IgD-negative memory B cell (primary cell): ENCODE results near the gene POLH. TPM values are rescaled to one million over a fixed set of nuclear protein-coding genes. Genes with fewer than 3 reads are reported as not detected.
"Not testable (repeated sequence)": the region's sequence is repeated elsewhere in the genome, so short reads cannot be mapped to it uniquely, and the experiment has no call there.

Experiments used
- H3K27ac Mint-ChIP-seq, 3 donors: one replicate each; pipeline ENCODE4 v1.8.0; 2020 to 2022; ENCODE audit warnings: mild to moderate bottlenecking in 3 of 3, mixed read lengths in 3 of 3, moderate library complexity in 1 of 3
- H3K27me3 Mint-ChIP-seq: one replicate; pipeline ENCODE4 v1.8.0; 2021; ENCODE audit warnings: mixed read lengths
- H3K36me3 Mint-ChIP-seq: one replicate; pipeline ENCODE4 v1.8.0; 2020; ENCODE audit warnings: mild to moderate bottlenecking, mixed read lengths
- H3K4me1 Mint-ChIP-seq, 3 donors: one replicate each; pipeline ENCODE4 v1.8.0; 2020 to 2022; ENCODE audit warnings: mixed read lengths in 3 of 3, mild to moderate bottlenecking in 1 of 3
- H3K4me3 Mint-ChIP-seq, 4 donors: one replicate each; pipeline ENCODE4 v1.8.0; 2020 to 2022; ENCODE audit warnings: mild to moderate bottlenecking in 4 of 4, mixed read lengths in 4 of 4, moderate library complexity in 3 of 4
- H3K9me3 Mint-ChIP-seq, 3 donors: one replicate each; pipeline ENCODE4 v1.8.0; 2020 to 2021; ENCODE audit warnings: mixed read lengths in 3 of 3, mild to moderate bottlenecking in 1 of 3
- polyA plus RNA-seq: library from polyadenylated mRNA; unstranded; fragments of 300-500 nt; fragmentation: Illumina TruSeq; gene quantifications from one replicate; pipeline ENCODE4 v1.2.3, GENCODE V29; 2021

The POLH gene
- polyA plus RNA-seq, 1 donor from 2014 or later = 30.6 TPM

GRCh38 chr6:43633002-43633401 is 57.0 kb downstream of the POLH start:
- H3K36me3 Mint-ChIP-seq, H3K27me3 Mint-ChIP-seq, H3K9me3 Mint-ChIP-seq: not testable (repeated sequence)
- H3K27ac Mint-ChIP-seq = peak overlapping the region in 1 of 3 donors; percentile 46
- H3K4me1 Mint-ChIP-seq = peaks cover 17 to 32% (median 23%) of the 10 kb centered on the region in 3 donors
- peak overlapping the region in 1 of 4 donors; percentile 27 for H3K4me3 Mint-ChIP-seq

GRCh38 chr6:43634702-43635303 is 58.8 kb downstream of the POLH start:
- Mint-ChIP-seq H3K4me1 (peaks cover 19 to 32% (median 26%) of the 10 kb centered on the region in 3 donors), H3K4me3 (peak overlapping the region in 3 of 4 donors; percentile 95 to 98 (median 98))

GRCh38 chr6:43635387-43636307 is 59.7 kb downstream of the POLH start, which contains the start of gene MAD2L1BP:
Gene MAD2L1BP (plus strand): TSS chr6:43635840. CDS start chr6:43635876, 36 bp downstream.
- Mint-ChIP-seq H3K4me3 (peak within 1 kb of the TSS; percentile 95 to 99 (median 98)), H3K9me3 (no peaks in the 10 kb centered on the region), H3K27me3 (no peaks in the 10 kb centered on the region), H3K36me3 (peaks cover 1% of the 10 kb centered on the region), H3K4me1 (peaks cover 15 to 27% (median 21%) of the 10 kb centered on the region in 3 donors), H3K27ac (peak within 1 kb of the TSS; percentile 87 to 99 (median 93))

More at GRCh38 chr6:43634702-43635303, 58.8 kb downstream of the POLH start:
- H3K27ac Mint-ChIP-seq = peak overlapping the region; percentile 87 to 99 (median 93)
- peaks cover under 1% of the 10 kb centered on the region for H3K36me3 Mint-ChIP-seq
- no peaks in the 10 kb centered on the region for H3K9me3 Mint-ChIP-seq
- H3K27me3 Mint-ChIP-seq = no peaks in the 10 kb centered on the region

GRCh38 chr6:43636308-43636659 is 60.3 kb downstream of the POLH start:
- H3K4me1 Mint-ChIP-seq = peaks cover 14 to 23% (median 19%) of the 10 kb centered on the region in 3 donors
- H3K27ac Mint-ChIP-seq = peak overlapping the region; percentile 87 to 99 (median 93)
- H3K36me3 Mint-ChIP-seq = peaks cover 1% of the 10 kb centered on the region
- H3K4me3 Mint-ChIP-seq = peak overlapping the region; percentile 95 to 99 (median 98)
- no peaks in the 10 kb centered on the region for H3K9me3 Mint-ChIP-seq
- no peaks in the 10 kb centered on the region for H3K27me3 Mint-ChIP-seq

GRCh38 chr6:43639984-43640800 is 64.2 kb downstream of the POLH start:
- Mint-ChIP-seq H3K36me3 (peaks cover 1% of the 10 kb centered on the region), H3K4me1 (peaks cover 17 to 27% (median 18%) of the 10 kb centered on the region in 3 donors), H3K27ac (peak overlapping the region in 2 of 3 donors; percentile 7 to 69), H3K27me3 (no peaks in the 10 kb centered on the region), H3K4me3 (peak overlapping the region in 1 of 4 donors; percentile 13), H3K9me3 (no peaks in the 10 kb centered on the region)

- H3K4me3 Mint-ChIP-seq = peak within 1 kb of the TSS; percentile 54 to 94 (median 88)
- no peaks in the 10 kb centered on the region for H3K27me3 Mint-ChIP-seq
- H3K27ac Mint-ChIP-seq = peak within 1 kb of the TSS; percentile 57 to 73 (median 61)
- peaks cover 6 to 14% (median 9%) of the 10 kb centered on the region in 3 donors for H3K4me1 Mint-ChIP-seq
- no peaks in the 10 kb centered on the region for H3K36me3 Mint-ChIP-seq
- no peaks in the 10 kb centered on the region for H3K9me3 Mint-ChIP-seq
These were observed 69.1 kb downstream of the POLH start, which contains the start of gene RSPH9 for GRCh38 chr6:43644940-43645612. Gene RSPH9 (plus strand): TSS chr6:43645036. CDS start chr6:43645099, 63 bp downstream.

GRCh38 chr6:43645613-43645964 is 69.6 kb downstream of the POLH start:
- Mint-ChIP-seq H3K4me1 (peaks cover 6 to 14% (median 9%) of the 10 kb centered on the region in 3 donors), H3K27ac (peak overlapping the region in 2 of 3 donors; percentile 42 to 73), H3K27me3 (no peaks in the 10 kb centered on the region), H3K4me3 (peak overlapping the region; percentile 54 to 94 (median 88)), H3K36me3 (no peaks in the 10 kb centered on the region), H3K9me3 (no peaks in the 10 kb centered on the region)

- Mint-ChIP-seq H3K36me3 (no peaks in the 10 kb centered on the region), H3K4me3 (peak overlapping the region in 1 of 4 donors; percentile 42), H3K27me3 (no peaks in the 10 kb centered on the region), H3K4me1 (peaks cover 4 to 11% (median 9%) of the 10 kb centered on the region in 3 donors), H3K9me3 (no peaks in the 10 kb centered on the region), H3K27ac (no peak overlapping the region)
These were observed 71.6 kb downstream of the POLH start for GRCh38 chr6:43647613-43648012.

GRCh38 chr6:43648248-43648647 is 72.3 kb downstream of the POLH start:
- Mint-ChIP-seq H3K27me3 (no peaks in the 10 kb centered on the region), H3K4me3 (no peak overlapping the region), H3K4me1 (peaks cover 4 to 9% (median 6%) of the 10 kb centered on the region in 3 donors), H3K27ac (no peak overlapping the region), H3K9me3 (no peaks in the 10 kb centered on the region), H3K36me3 (no peaks in the 10 kb centered on the region)

GRCh38 chr6:43652822-43653221 is 76.8 kb downstream of the POLH start:
- H3K27ac Mint-ChIP-seq, H3K4me1 Mint-ChIP-seq, H3K9me3 Mint-ChIP-seq, H3K4me3 Mint-ChIP-seq, H3K27me3 Mint-ChIP-seq, H3K36me3 Mint-ChIP-seq: not testable (repeated sequence)

- Mint-ChIP-seq H3K4me1 (peaks cover 0 to 3% (median 0%) of the 10 kb centered on the region in 3 donors), H3K27me3 (no peaks in the 10 kb centered on the region), H3K4me3 (no peak overlapping the region), H3K27ac (no peak overlapping the region), H3K9me3 (peaks cover 0 to 5% (median 4%) of the 10 kb centered on the region in 3 donors), H3K36me3 (no peaks in the 10 kb centered on the region)
These were observed 81.3 kb downstream of the POLH start for GRCh38 chr6:43657221-43657802.

GRCh38 chr6:43658161-43658560 is 82.2 kb downstream of the POLH start:
- Mint-ChIP-seq H3K4me1 (peaks cover 0 to 3% (median 0%) of the 10 kb centered on the region in 3 donors), H3K4me3 (no peak overlapping the region), H3K27ac (no peak overlapping the region), H3K36me3 (no peaks in the 10 kb centered on the region), H3K27me3 (no peaks in the 10 kb centered on the region), H3K9me3 (peaks cover 0 to 5% (median 4%) of the 10 kb centered on the region in 3 donors)

- H3K9me3 Mint-ChIP-seq, H3K27ac Mint-ChIP-seq, H3K36me3 Mint-ChIP-seq: not testable (repeated sequence)
These were observed 87.0 kb downstream of the POLH start for GRCh38 chr6:43662948-43663347.

More at GRCh38 chr6:43662948-43663347, 87.0 kb downstream of the POLH start:
- H3K4me1 Mint-ChIP-seq, H3K4me3 Mint-ChIP-seq, H3K27me3 Mint-ChIP-seq: not testable (repeated sequence)
